Measurements from ENCODE around the gene NKX3-2.
A peak's percentile ranks its signal among the peaks of the same experiment; 100 is the strongest.

NKX3-2 gene

DNA sequence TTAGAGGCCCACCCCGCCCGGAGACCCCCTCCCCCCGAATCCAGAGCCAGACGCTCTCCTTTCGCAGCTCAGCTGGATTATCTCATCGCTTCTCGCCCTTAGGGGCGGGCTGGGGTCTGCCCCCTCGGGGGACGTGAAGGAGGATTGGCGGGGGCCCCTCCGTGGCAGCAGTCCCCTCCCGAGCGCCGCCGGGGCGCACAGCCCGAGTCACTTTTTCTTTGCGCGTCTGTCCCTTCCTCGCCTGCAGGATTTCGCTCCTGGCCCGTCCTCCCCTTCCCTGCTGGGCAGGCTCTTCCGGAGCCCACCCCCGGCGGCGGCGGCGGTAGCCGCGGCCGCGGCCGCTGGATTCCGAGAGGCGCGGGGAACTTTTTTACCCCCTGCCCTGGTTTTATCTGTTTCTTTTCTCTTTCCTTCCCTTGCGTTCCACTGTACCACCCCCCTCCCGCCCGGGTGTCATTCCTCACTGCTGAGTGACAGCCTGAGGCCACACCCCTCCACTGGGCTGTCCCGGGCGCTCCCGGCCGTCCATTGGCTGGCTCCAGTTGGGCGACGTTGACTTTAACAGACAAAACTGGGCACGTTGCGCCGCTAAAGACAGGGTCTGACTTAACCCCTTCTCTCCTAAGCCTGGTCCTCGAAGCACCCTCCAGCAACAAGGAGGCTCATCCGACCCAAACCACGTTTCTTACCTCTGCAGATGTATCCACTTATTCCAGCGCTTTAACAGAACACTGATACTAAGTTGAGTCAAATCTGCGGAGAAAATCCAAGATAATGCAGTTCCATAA lies 492 bp upstream of the NKX3-2 start:
- DNase-seq (ENCODE audit: insufficient read length) (peak; percentile 44), FAIRE-seq (no peak)
- TF ChIP-seq POLR2A (IDR thresholded peaks at IDR 0.05; ENCODE audit: low read depth, low read length): no peak
- no peak for TF ChIP-seq TAF1 (IDR thresholded peaks at IDR 0.05; ENCODE audit: borderline replicate concordance, low read depth, low read length)
- TF ChIP-seq POLR2AphosphoS5 (IDR thresholded peaks at IDR 0.05; ENCODE audit: low read depth, low read length): no peak

DNA sequence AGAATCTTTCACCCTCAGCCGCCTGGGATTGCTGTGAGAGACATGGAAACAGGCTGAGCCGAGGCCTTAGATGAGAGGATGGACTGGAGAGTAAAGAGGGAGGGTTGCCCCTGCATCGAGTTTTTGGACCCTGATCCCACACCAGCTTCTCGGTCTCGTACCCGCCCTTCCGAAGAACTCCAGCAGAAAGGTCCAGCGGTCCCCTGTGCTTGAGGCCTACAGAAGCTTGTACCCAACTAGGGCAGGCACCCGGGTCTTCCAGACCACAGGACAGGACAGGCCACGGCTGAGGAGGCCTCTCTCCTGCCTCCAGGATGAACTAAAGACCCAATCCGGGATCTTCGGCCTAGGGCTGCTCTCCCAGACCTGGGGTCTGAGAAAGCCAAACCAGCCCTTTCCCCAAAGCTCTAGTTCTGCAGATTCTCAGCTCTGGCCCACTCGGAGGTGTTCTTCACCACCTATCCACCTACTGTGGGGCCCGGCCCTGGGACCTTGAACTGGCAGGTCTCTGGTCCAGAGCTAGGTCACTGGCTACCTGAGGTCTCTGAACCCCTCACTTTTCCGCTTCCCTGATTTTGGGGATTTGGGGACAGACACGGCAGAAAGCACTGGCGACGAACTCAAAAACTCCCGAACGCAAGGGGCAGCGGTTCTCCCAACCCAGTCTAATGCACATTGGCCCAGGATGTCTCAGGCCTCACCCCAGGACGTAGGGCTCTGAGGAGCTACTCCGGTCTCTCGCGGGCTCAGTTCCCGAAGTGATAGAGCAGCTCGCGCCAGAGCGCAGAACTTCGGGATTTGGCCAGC lies 1.1 kb downstream of the NKX3-2 start:
- TF ChIP-seq POLR2A (IDR thresholded peaks at IDR 0.05; ENCODE audit: low read depth, low read length) (no peak), POLR2AphosphoS5 (IDR thresholded peaks at IDR 0.05; ENCODE audit: low read depth, low read length) (no peak), TAF1 (IDR thresholded peaks at IDR 0.05; ENCODE audit: borderline replicate concordance, low read depth, low read length) (no peak)
- FAIRE-seq: no peak
- no peak for DNase-seq (ENCODE audit: insufficient read length)

DNA sequence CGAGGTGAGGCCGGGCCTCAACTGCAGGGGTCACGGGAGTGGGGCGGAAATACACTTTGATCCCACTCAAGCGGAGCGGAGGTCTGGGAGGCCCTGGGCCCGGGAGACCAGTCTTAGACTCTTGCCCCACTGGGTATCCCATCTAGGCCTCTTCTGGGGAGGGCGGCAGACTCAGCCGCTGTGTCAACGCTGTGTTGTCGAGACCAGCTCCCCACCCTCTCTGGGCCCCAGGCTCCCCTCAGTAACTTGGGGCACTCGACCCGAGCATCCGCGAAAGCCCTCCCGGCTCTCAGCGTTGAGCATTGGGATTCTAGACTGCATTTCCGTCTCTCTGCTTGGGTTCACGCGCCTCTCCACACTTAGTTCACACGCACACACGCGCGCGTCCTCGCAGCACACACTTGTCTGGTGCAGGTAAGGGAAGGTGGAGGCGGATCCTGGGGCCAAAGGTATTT lies 1.7 kb downstream of the NKX3-2 start:
- no peak for TF ChIP-seq POLR2A (IDR thresholded peaks at IDR 0.05; ENCODE audit: low read depth, low read length)
- no peak for TF ChIP-seq POLR2AphosphoS5 (IDR thresholded peaks at IDR 0.05; ENCODE audit: low read depth, low read length)
- TF ChIP-seq TAF1 (IDR thresholded peaks at IDR 0.05; ENCODE audit: borderline replicate concordance, low read depth, low read length): no peak
- no peak for DNase-seq (ENCODE audit: insufficient read length)
- FAIRE-seq: no peak

DNA sequence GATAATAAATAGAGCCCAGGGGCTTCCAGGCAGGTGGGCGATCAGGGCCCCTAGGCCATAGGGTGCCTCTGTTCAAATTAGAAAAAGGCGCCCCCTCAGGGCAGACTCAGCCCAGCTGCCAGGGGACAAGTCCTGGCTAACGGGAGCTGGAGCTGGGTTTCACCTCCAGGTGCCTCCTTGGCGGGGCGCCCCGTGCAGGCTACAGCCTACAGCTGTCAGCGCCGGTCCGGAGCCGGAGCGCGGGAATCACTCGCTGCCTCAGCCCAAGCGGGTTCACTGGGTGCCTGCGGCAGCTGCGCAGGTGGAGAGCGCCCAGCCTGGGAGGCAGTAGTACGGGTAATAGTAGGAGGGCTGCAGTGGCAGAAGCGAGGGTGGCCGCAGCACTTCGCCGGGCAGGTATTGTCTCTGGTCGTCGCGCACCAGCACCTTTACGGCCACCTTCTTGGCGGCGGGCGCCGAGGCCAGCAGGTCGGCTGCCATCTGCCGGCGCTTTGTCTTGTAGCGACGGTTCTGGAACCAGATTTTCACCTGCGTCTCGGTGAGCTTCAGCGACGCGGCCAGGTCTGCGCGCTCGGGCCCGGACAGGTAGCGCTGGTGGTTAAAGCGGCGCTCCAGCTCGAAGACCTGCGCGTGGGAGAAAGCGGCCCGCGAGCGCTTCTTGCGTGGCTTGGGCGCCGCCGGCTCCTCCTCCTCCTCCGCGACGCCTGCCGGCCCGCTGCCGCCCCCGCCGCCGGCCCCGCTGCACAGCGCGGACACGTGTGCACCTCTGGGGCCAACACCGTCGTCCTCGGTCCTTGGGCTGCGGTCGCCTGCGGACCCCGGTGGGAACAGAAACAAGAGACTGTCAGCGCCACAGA lies 2.4 kb downstream of the NKX3-2 start:
- FAIRE-seq (no peak), DNase-seq (ENCODE audit: insufficient read length) (peak; percentile 31)
- TF ChIP-seq POLR2A (IDR thresholded peaks at IDR 0.05; ENCODE audit: low read depth, low read length) (no peak), TAF1 (IDR thresholded peaks at IDR 0.05; ENCODE audit: borderline replicate concordance, low read depth, low read length) (no peak), POLR2AphosphoS5 (IDR thresholded peaks at IDR 0.05; ENCODE audit: low read depth, low read length) (no peak)

DNA sequence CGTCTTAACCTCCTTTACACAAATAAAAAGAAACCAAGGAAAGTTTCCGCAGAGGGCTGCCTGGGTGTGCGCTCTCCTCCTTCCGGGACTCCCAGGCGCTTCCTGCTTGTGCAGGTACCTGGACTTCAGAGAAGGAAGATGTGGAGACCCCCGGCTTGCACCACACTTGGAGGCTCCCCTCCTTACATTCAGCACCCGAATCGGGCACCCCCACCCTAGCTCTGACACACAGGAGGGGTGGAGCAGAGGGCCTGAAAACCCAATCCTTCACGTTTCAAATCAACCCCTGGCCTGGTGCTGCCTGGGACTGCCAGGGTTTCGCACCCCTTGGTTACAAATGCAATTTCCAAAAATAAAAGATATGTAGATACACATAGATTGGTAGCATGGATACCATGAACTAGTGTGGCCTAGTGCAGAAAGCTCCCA lies 3.1 kb downstream of the NKX3-2 start:
- DNase-seq (ENCODE audit: insufficient read length): peak; percentile 19
- TF ChIP-seq TAF1 (IDR thresholded peaks at IDR 0.05; ENCODE audit: borderline replicate concordance, low read depth, low read length) (no peak), POLR2A (IDR thresholded peaks at IDR 0.05; ENCODE audit: low read depth, low read length) (no peak), POLR2AphosphoS5 (IDR thresholded peaks at IDR 0.05; ENCODE audit: low read depth, low read length) (no peak)
- FAIRE-seq: no peak

DNA sequence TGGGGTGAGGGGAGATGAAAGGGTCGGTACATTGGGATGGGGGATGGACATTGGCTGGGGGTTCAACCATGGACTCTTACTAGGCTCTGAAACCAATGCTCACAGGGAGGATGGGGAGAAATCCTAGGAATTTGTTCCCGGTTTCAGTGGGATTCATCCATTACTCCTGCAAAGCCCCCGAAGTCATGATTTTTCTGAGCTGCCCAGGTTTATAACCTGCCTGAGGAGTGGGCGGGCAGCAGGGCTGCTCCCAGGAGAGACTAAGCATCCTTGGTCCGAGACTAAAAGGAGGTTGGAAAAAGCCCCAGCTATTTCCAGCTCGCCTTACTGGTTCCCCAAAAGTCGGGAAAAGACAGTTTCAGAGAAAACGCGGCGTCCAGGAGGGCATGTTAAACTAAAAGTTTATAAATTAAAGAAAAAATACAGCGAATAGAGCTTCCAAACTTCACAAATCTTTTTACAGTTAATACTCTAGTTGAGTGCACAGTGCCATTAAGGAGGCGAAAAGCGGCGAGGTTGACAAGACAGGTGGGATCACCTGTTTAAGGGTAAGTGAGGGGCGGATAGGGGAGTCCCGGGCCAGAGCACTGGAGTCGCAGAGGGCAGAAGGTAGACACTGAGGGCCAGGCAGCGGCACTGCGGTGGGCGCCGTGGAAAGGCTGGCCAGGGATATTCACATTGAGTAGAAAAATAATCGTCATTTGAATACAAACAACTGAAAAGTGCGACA lies 3.7 kb downstream of the NKX3-2 start:
- no peak for FAIRE-seq
- no peak for TF ChIP-seq TAF1 (IDR thresholded peaks at IDR 0.05; ENCODE audit: borderline replicate concordance, low read depth, low read length)
- no peak for TF ChIP-seq POLR2AphosphoS5 (IDR thresholded peaks at IDR 0.05; ENCODE audit: low read depth, low read length)
- TF ChIP-seq POLR2A (IDR thresholded peaks at IDR 0.05; ENCODE audit: low read depth, low read length): no peak

DNA sequence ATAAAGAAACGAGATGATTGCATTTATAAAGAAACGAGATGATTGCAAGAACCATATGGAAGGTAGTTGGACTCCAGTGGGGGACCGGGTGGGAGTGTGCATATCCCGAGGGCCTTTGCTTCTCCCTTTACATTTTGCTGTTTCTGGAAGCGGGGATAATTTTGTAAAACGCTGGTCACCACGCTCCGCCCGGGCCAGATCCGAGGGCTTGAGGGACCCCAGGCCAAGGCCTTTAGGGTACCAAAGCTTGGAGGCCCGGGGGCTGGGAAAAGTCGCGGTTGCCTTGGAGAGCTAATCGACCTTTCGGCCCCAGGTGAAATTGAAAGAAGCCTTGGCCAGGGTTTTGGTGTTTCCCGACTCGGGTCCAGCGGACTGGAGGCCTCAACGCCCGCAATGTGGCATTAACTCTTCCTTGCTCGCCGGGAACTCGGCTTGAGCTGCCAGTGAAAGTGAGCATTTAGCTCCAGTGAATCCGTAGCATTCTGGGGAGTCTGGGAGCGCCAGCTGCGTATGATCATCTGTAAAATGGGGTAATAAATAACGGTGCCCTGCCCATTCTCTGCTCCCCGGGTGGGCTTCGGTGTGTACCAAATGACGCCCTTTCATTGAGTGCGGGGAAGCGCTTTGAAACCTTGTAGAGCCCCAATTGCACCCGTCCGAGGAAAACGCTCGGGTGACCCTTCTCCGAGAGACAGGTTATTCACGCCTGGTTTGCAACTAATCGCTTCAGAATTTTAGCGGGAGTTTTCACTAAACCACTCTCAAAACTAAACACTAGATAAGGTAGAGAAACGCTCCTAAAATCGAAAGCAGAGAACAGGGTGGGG lies 4.5 kb downstream of the NKX3-2 start:
- TF ChIP-seq POLR2AphosphoS5 (IDR thresholded peaks at IDR 0.05; ENCODE audit: low read depth, low read length) (no peak), TAF1 (IDR thresholded peaks at IDR 0.05; ENCODE audit: borderline replicate concordance, low read depth, low read length) (no peak), POLR2A (IDR thresholded peaks at IDR 0.05; ENCODE audit: low read depth, low read length) (no peak)
- DNase-seq (ENCODE audit: insufficient read length) (peak; percentile 14), FAIRE-seq (no peak)

More for the DNA sequence above, 3.7 kb downstream of the NKX3-2 start:
- no peak for DNase-seq (ENCODE audit: insufficient read length)

DNA sequence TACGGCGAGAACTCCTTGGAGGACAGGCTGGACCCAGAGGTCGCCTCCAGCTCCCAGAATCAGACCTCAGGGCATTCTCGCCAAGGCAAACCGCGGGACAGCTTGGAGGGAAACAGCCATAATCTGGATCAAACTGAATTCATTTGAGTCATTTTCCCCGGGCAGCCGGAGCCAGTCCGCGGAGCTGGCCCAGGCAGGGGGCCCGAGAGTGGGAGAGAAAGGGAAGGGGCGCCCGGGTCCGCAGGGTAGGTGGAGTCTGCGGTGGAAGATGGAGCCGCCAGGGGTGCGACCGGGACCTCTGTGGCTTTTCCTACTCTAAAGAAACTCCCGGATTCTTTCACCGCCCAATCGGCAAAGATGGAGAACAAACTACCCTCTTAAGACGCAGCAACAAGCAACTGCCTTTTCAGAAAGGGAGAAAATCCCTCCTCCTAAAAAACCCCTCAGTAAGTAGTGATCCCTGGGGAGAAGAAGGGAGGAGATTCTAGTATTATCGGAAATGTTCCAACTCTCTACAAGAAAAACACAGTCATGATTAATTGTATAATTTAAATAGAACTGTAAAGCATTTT lies 5.2 kb downstream of the NKX3-2 start:
- no peak for TF ChIP-seq TAF1 (IDR thresholded peaks at IDR 0.05; ENCODE audit: borderline replicate concordance, low read depth, low read length)
- no peak for DNase-seq (ENCODE audit: insufficient read length)
- FAIRE-seq: no peak

DNA sequence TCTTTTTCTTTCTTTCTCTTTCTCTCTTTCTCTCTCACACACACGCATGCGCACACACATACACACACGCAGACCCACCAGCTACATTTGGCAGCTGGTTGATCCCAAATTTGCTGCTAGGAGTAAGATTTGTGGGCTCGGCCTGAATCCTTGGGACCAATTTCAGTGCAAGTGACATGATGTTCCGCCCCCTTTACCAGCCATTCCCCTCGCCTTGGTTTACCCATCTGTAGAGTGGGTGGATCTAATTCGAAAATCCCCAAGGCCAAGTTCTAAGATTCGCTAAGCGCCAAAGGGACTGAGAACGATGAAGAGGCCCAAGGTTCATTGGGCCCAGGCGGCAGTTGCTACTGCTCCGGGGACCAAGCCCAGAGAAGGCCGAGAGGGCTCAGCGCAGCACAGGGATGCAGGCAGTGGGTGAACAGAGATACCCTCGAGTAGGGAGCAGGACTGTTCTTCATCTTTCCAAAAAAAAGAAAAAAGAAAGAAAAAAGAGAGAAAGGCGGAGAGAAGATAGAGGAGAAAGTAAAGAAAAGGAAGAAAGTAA lies 5.8 kb downstream of the NKX3-2 start:
- FAIRE-seq: no peak
- TF ChIP-seq POLR2A (IDR thresholded peaks at IDR 0.05; ENCODE audit: low read depth, low read length) (no peak), POLR2AphosphoS5 (IDR thresholded peaks at IDR 0.05; ENCODE audit: low read depth, low read length) (no peak), TAF1 (IDR thresholded peaks at IDR 0.05; ENCODE audit: borderline replicate concordance, low read depth, low read length) (no peak)
- DNase-seq (ENCODE audit: insufficient read length): no peak

All from GM12892 (cell line).